ENCODE measurements around the gene LIMK2.
A peak's percentile ranks its signal among the peaks of the same experiment; 100 is the strongest.
"Not testable (repeated sequence)": the region's sequence is repeated elsewhere in the genome, so short reads cannot be mapped to it uniquely, and the experiment has no call there.

The LIMK2 gene

DNA sequence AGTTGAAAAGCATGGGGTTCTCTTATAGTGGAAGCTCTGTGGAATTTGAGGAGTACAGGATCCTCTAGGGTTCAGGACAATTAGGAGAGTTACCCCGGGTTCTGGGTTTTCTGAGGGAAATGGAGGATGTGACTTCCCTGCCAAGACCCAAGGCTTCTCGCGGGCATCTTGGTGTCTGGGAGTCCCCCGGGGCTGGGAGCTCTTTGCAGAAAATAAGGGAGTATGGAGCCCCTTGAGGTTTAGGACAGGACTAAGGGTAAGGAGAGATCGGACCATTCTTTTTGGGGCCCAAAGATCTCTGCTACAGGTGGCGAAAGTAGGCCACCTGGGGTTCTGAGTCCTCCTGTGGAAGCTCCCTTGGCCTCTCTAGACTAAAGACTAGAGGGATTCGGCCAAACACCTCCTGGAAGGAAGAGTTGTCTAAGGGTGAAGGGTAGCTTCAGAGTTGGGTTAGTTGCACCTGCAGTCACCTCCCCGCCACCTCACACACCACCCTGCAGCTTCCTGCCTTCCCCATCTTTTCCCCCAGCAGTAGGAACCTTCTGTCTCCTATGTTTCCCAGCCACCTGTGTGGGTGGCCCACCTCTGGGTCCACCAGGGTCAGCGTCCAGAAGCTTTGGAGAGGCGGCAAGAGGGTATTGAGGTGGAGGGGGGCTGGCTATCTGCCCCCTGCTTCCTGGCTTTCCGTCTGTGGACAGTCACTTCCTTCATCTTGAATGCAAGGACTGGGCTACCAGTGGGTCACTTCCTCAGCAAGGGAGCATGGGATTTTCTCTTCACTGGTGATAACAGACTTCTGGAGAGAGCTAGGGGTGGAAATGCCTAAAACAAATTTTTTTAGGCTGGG, 908 bp downstream of the LIMK2 start:
- DNase-seq = no peak

GRCh38 chr22:31215018-31215535, 3.0 kb downstream of the LIMK2 start:
- no peak for DNase-seq

- no peak for DNase-seq
Observed at GRCh38 chr22:31218565-31219262, 6.6 kb downstream of the LIMK2 start.

DNA sequence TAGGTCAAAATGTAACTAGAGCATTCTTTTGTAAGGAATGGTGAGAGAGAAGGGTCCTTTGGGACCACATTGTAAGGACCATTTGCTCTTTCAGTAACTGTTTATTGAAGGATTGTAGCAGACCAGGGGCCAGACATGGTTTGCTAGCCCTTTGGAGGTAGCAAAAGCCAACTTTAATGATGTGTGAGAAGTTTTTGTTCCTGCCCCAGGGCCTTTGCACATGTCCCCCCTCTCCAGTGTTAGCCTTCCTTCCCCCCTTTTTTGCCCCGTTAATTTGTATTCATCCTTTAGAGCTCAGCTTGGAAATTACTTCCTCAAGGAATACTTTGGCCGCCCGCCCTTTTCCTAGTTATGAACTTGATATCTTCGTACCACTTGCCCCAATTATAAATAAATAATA, 9.0 kb downstream of the LIMK2 start:
- DNase-seq = no peak

DNA sequence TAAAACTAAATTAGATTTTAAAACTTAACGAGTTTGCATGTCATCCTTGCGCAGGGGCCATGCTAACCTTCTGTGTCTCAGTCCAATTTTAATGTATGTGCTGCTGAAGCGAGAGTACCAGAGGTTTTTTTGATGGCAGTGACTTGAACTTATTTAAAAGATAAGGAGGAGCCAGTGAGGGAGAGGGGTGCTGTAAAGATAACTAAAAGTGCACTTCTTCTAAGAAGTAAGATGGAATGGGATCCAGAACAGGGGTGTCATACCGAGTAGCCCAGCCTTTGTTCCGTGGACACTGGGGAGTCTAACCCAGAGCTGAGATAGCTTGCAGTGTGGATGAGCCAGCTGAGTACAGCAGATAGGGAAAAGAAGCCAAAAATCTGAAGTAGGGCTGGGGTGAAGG, 10.6 kb downstream of the LIMK2 start:
- DNase-seq = no peak

GRCh38 chr22:31223786-31224191, 11.7 kb downstream of the LIMK2 start:
- no peak for DNase-seq

DNA sequence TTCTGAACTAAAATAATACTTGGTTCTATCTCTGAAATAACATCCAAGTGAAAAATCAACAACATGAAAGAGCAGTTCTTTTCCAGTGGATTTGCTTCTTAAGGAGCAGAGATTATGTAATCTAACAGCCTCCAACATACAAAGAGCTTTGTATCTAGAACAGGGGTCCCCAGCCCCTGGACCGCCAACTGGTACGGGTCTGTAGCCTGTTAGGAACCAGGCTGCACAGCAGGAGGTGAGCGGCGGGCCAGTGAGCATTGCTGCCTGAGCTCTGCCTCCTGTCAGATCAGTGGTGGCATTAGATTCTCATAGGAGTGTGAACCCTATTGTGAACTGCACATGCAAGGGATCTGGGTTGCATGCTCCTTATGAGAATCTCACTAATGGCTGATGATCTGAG, 12.6 kb downstream of the LIMK2 start:
- DNase-seq = not testable (repeated sequence)

- DNase-seq = no peak
Observed at GRCh38 chr22:31227186-31227585, 15.1 kb downstream of the LIMK2 start.

DNA sequence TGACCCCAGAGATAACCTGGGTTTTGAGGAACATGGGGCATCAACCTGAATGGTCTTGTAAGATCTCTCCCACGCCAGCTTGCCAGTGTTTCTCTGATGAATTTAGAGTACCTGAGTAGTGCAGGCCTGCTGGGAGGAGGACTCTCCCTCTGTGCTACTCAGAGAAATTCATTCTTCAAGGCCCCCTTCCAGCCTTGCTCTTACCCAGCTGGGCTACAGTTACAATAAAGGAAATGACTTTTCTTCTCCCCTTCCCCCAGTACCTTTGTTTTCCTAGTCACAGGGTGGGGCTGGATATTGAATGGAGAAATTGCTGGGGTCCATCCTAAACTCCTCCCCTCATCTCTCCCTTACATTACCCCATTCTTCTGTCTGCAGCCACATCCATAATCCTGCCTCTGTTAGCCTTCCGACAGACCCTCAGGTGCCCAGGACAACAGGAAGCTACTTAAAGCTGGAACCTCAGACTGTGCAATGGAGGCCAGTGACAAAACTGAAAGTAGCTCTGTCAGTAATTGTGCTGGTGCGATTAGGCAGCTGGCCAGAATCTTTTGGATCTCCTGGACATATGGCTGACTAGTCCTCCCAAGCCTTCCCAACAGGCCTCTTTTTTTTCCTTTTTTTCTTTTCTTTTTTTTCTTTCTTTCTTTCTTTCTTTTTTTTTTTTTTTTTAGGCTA, 17.4 kb downstream of the LIMK2 start:
- no peak for DNase-seq

- no peak for DNase-seq
Observed at GRCh38 chr22:31230155-31230870, 18.2 kb downstream of the LIMK2 start.

GRCh38 chr22:31230871-31231621, 18.9 kb downstream of the LIMK2 start:
- peak in 2 of 4 experiments; percentile 28 to 32 for DNase-seq

GRCh38 chr22:31233001-31233400, 20.9 kb downstream of the LIMK2 start:
- DNase-seq = no peak

DNA sequence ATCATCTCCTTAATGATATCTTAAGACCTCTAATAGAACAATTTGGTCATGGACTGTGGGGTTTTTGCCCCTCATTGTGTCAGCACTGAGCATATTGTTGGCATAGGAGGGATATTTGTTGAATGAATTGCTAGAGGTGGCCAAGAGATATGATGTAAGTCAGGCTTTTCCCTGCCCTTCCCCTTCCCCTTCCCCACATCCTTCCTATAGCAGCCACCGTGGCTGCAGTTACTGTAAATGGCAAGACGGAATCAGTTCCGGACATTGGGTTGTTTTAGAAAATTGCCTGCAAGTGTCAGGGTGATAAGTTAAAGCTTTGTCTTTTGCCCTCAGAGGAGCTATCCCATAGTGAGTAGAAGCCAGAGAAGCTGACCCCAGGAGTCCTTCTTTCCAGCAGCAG, 23.0 kb downstream of the LIMK2 start:
- no peak for DNase-seq

DNA sequence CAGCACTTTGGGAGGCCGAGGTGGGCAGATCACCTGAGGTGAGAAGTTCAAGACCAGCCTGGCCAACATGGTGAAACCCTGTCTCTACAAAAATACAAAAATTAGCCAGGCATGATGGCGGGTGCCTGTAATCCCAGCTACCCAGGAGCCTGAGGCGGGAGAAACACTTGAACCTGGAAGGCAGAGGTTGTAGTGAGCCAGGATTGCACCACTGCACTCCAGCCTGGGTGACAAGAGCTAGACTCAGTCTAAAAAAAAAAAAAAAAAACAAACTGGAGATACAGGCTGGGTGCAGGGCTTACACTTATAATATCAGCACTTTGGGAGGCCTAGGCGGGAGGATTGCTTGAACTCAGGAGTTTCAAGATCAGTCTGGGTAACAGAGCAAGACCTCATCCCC, 23.9 kb downstream of the LIMK2 start:
- DNase-seq = not testable (repeated sequence)

- no peak for DNase-seq
Observed at GRCh38 chr22:31238057-31238456, 26.0 kb downstream of the LIMK2 start.

DNA sequence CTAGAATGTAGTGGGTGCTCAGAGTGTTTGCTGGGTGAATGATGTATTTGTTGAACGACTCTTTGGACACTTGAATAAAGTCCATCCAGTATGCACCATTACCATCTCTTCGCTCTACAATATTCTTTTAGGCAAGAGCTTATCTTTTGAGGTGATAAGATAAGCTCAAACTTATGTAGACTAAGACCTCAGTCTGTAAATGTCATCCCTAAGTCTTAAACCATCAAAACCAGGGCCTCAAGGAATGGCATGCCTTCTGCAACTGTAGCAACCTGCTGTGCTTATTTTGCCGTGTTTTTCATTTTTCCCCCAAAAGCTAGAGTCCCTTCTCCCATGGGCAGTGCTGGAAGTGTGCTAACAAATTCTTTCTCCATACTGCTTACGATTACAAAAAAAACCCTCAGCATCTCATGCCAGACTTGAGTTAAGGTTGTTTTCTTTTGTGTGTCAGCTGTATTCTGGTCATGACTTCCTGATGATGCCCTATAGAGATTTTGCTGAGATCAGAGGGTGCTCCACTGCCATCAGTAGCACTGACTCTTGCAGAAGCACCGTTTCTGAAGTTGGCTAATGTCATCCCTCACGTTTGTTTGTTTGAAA, 27.8 kb downstream of the LIMK2 start:
- no peak for DNase-seq

- DNase-seq = no peak
Observed at GRCh38 chr22:31241200-31241599, 29.1 kb downstream of the LIMK2 start.

GRCh38 chr22:31241936-31242335, 29.8 kb downstream of the LIMK2 start:
- no peak for DNase-seq

DNA sequence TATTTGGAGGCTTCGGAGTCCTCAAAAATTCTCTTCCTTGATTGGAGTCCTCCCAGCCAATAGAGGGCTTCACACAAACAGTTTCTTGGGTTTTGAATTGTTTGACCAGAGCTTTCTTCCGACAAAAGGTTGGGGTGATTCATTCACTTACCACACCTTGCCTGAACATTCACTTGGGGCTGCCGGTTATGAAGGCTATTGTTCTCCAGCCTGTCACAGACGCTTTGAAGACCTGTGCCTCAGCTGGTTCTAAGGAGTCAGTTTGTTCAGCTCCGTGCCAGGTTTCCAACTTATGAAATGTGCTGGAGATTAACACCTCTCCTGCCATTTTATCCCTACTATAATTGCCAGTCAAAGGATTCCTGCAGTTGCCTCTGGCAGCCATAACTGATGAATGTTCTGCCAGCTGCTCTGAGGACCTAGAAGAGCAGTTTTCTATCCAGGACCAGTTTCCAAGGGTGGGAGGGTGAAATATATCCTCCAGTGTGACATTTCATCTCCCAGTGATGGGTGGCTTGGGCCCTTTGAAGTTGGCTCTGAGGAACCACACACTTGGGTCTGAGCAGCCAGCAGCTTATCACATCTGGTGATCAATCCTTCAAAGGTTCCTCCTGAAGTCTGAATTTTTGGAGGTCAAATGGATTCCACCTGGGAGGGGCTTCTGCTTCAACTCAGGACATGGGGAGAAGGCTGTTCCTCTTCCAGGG, 31.4 kb downstream of the LIMK2 start:
- no peak for DNase-seq

DNA sequence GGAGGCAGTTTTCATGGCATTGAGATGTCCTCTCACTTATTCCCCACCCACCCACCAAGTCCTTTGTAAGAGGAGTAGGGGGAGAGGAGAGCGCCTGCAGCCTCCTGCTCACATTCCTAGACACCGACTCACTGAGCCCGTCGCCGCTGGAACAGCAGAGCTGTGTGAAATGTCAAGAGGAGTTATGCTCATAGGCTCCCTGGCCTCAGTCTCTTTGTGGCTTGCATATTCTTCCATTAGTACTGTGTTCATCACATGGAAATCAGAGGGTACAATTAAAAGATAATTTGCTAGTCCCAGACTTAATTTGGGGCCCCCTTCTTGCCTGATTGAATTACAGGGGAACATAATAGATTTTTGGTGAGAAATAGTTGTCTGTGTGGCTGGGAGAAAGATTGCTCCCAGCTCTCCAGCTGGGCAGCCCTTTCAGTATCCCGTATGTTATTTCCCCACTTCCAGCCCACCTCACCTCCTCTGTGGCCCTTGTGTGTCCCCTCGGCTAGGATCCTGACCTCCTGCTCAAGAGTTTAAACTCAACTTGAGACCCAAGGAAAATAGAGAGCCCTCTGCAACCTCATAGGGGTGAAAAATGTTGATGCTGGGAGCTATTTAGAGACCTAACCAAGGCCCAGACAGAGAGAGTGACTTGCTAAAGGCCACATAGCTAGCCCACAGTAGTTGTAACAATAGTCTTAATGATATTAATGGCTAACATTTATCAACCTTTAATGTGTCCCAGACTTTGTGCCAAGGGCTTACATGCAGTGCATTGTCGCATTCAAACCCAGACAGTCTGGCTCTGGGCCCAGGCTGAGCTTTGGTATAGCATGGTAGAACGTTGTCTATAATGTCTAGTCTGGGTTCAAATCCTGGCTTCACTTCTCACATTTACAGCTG, 32.2 kb downstream of the LIMK2 start:
- DNase-seq = no peak

All from activated CD4-positive, CD25-positive, alpha-beta regulatory T cell (primary cell).